ENCODE data around the gene COL13A1.

COL13A1 gene

DNA sequence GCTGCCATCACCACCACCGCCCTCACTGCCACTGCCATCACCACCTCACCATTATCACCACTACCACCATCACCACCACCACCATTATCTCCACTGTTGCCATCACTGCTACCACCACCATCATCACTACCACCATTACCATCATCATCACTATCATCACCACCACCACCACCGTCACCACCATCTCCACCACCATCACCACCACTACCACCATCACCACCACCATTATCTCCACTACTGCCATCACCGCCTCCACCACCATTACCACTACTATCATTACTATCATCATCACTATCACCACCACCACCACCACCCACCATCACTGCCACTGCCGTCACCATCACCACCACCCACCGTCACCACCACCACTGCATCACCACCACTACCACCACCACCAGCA, 9.9 kb upstream of the COL13A1 start:
- no peak for DNase-seq (ENCODE audit: low read depth)

DNA sequence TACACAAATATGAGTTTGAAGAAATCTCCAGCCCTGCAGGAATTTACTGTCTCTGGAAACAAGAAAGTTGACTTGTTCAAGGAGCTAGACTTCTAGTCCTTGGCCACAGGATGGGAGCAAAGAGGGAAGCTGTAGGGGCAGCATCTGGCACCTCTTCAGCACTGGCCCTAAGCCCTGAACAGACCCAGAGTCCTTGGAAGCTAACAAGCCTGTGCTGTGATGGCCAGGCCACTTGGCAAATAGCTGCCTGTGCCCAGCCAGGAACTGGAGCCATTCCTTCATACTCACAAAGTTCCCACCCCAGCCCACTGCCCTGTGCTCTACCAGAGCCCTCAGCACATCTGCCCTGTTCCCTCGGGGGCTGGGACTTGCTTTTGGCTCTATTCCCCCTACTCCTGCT, 9.4 kb upstream of the COL13A1 start:
- no peak for DNase-seq (ENCODE audit: low read depth)

DNA sequence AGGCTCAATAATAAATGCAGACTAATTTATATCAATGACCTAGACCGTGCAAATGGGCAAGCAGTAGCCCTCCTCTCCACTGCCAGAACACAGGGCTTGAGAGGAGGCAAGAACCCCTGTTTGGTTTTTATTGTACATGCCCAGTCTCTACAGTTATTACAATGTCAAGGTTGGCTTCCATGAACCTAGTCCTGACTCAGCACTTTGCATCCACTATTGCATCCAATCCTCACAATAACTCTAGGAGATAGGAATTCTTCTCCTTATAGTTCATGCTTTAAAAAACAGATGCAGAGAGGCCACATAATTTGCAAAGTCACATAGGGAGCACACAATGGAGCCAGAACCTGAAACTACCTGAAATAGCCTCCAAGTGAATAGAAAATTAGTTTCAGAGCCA, 7.0 kb upstream of the COL13A1 start:
- DNase-seq (ENCODE audit: low read depth), result no peak

DNA sequence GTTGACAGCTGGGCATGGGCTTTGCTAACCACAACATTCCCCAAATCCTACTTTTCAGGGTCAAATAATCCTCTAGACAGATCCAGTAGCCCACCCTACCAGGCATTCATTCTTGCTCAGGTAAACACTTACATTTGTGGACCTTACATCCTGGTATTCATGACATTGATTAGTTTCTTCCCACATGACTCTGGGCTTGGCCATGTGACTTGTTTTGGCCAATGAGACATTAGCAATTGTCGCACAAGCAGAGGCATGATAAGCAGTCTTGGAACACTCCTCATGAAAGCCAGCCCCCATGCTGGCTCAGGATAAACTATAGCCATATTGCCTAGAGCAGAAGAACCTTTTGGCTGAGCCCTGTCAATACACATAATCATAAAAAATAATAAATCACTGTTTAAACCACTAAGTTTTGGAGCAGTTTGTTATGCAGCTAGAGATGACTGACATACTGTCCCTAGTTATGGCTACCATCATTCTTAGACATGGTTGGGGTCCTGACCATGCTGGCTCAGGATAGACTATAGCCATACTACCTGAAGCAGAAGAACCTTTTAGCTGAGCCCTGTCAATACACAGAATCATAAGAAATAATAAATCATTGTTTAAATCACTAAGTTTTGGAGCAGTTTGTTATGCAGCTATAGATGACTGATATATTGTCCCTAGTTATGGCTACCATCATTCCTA, 6.3 kb upstream of the COL13A1 start:
- DNase-seq (ENCODE audit: low read depth), result no peak

DNA sequence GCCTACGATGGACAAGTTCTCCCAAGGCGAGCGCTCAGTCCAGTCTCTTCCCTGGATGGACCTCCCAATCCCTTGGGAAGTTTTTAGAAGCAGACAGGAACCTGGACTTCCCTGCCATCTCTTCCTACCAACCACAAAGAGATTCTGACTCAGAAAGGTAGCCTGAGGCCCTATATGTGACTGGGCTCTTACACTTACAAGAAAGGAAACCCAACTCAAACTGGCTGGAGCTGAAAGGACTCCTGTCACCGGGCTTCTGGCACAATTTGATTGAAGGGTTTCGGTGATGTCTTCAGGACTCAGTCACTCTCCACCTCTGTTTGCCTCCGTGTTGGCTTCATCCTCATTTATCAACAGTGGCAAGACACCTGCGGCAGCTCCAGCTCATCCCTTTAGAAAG, 3.7 kb upstream of the COL13A1 start:
- DNase-seq (ENCODE audit: low read depth), result no peak

DNA sequence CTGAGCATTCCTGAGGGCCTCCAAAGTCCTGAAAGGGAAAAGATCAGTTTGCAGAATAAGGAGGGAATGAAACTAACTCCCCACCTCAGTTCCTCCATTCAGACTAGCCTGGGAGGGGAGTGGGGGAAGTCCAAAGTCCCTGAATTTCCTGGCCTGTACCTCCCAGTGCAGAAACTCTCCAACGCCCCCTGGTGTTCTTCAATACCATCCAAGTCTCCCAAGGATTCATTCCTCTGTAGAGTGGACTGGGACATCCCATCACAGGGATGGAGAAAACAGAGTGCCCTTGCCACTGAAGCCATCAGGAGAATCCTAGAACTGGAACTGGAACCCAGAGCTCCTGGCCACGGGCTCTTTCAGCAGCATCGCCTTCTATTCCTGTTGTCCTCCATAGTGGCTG, 1.6 kb upstream of the COL13A1 start:
- DNase-seq (ENCODE audit: low read depth), result no peak

DNA sequence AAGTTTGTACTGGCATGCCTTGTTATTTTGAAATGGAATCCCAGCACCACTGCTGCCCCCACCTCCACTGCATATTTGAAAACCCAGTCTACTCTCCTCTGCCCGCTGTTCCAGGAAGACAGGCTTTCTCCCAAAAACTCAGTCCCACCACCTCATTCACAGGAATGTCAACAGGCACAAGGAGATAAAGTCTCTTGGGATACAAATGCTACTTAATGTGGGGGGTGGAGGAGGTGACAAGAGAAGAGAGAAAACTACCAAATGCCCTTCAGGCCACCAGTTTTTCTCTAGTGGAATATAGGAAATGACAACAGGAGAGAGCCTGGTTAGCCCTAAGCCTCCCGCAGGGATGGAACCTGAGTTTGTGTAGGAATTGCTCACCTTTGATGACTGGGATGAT, 1.0 kb upstream of the COL13A1 start:
- no peak for DNase-seq (ENCODE audit: low read depth)

DNA sequence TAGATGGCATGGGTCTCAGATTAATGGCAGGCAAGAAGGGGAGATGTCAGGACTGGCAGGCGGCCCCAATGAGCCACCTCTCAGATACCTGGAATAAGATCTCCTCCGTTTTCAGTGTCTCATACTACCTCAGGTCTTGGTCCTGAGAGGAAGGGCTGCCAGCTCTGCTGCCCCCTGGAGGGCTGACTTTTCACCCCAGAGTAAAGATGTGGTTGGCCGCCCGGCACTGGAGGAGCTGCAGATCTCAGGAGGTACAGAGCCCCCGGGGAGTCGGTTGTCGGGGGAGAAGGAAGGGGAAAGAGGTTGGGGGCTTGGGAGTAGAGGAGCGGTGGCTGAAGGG, 642 bp upstream of the COL13A1 start:
- peak; percentile 14 for DNase-seq (ENCODE audit: low read depth)

DNA sequence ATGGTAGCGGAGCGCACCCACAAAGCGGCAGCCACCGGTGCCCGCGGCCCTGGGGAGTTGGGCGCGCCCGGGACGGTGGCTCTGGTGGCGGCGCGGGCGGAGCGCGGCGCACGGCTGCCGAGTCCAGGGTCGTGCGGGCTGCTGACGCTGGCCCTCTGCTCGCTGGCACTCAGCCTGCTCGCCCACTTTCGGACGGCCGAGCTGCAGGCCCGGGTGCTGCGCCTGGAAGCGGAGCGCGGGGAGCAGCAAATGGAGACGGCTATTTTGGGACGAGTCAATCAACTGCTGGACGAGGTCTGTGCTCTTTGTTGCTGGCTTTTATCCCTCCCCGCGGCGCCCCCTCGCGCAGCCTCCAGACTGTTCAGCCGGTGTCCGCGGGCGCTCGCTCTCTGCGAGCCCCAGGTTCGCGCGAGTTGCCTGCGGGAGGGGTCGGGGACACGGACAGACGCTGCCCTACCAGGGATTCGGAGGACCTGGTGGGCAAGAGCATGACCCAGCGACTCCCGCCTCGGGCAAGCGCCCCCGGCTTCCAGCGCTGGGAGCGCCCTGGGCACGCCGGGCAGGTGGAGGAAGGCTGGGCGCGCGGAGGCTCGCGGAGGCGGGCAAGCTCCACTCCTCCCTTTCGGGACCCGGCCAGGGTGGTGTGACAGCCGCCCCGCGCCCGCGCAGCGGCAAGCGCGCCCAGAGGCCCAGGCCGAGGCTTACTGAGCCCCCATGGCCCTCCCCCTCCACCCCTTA, 887 bp downstream of the COL13A1 start:
- DNase-seq (ENCODE audit: low read depth), result no peak

DNA sequence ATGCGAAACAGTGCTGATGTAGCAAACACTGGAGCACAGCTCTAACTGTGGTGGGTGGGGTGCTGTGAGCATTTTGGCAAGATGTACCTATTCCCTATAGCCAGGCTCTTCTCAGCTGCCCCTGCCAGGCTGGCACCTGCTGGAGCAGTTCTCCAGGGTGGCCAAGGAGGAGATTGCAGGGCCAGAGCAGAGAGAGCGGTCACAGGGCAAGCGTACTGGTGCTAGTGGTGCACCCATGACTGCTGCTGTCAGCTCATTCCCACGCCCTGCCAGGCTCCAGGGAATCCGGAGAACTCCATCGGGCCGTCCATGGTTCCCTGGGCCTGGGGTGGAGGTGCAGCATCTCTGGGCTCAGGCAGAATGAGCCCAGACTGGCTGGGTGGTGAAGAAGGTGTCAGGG, 2.1 kb downstream of the COL13A1 start:
- no peak for DNase-seq (ENCODE audit: low read depth)

DNA sequence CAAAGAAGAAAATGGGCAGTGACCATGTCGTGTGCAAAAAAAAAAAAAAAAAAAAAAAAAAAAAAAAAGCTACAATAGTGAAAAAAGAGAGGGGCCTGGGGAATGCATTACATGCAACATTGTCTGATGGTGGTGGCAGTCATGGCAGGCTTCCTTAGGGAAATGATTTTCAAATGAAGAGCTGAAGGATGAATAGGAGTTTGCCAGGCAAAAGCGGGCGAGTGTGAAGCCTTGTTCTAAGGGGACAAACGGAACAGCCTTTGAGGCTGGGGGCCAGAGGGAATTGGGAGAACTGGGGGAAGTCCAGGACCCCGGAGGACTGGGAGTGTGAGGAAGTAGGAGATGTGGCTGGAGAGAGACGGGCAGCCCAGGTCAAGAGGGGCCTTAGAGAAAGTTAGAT, 3.1 kb downstream of the COL13A1 start:
- no peak for DNase-seq (ENCODE audit: low read depth)

DNA sequence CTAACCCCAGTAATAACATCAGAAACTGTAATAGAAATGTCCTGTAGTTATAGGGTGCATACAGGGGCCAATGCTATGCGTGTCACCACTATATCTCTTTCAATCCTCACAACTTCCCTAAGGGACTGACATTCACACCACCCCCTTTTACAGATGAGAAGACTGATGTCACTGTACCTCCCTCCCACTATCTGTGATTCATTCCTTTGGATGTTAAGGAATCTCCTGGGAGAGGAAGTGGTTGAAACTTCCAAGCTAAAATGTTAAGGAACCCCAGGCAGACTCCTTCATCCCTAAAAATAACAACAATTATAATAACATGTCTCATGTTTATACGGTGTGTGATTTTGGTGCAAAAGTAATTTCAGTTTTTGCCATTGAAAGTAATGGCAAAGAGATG, 5.4 kb downstream of the COL13A1 start:
- no peak for DNase-seq (ENCODE audit: low read depth)

DNA sequence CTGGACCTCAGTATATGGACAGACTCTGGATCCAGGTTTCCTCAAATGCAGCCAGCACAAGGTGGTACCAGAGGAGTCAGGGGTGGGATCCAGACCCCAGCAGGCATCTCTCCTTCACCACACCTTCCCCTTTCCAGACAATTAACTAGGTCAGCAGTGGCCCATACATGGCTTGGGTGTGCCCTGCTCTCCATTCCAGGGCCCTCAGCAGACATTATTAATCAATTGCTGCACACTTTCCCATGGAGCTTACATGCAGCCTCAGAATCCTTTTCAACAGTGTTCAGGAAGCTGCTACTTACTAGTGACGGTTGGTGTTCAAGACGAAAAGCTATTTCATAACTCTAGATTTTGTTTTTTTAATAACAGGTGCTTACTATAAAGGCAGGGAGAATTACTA, 6.0 kb downstream of the COL13A1 start:
- no peak for DNase-seq (ENCODE audit: low read depth)

DNA sequence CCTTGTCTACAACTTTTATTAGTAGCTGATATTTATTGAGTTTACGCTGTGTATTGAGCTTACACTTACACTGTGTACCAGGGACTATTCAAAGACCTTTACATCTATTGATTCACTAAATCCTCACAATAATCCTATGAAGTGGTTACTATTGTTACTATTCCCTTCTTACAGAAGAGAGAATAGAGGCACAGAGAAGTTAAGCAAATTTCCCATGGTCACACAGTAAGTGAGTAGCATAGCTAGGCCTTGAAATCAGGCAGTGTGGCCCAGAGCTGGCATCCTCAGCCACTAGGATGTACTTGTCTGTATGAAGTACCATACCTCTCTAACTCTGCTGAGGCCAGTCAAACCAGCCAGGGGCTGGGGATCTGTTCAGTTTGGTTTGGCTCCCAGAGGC, 7.6 kb downstream of the COL13A1 start:
- DNase-seq (ENCODE audit: low read depth), result no peak

DNA sequence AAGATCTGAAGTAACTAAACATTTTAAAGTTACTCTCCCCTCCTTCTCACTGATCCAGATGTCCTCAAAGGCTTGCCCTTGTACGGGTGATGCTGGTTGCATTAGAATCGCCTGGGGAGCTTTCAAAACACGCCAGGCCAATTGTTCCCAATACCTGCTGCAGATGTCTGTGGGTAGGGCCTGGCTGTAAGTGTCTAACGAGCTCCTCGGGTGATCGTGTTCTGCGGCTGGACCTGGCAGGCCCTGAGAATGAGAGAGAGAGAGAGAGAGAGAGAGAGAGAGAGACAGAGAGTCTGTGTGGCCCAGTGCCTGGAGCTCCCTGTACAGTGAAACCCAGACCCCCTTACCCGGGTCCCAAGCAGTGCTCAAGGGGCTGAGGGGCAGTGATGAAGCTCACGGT, 8.4 kb downstream of the COL13A1 start:
- no peak for DNase-seq (ENCODE audit: low read depth)

DNA sequence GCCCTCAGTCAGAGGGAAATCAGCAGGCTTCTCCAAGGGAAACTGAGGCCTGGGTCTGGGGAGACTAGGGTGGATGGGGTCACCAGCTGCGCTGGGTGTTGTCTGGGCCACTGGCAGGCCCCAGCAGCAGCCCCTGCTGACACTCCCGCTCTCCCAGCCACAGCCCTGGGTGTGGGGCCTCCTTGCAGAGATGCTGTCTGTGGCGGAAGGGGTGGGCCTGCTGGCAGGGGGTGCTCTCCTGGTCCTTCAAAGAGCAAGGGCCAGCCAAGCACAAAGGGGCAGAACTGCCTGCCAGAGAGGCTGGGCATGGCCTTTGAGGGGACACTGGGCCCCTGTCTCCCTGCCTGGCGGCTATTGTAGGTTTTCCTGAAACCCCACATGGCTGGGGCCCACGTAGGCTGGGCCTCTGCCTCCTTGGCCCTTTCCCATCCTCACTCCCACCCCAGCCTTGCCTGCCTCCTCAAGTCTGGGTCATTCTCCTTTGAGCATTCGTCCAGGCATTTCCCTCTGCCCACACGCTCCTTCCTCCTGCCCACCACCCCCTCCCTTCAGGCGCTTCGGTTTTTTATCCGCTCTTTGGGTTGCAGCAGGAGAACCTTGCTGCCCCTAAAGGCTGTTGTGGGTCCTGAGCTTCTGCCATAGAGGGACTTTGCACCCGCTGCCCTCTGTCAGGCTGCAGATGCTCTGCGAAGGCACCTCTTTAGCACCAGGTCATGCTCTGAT, 9.1 kb downstream of the COL13A1 start:
- no peak for DNase-seq (ENCODE audit: low read depth)

DNA sequence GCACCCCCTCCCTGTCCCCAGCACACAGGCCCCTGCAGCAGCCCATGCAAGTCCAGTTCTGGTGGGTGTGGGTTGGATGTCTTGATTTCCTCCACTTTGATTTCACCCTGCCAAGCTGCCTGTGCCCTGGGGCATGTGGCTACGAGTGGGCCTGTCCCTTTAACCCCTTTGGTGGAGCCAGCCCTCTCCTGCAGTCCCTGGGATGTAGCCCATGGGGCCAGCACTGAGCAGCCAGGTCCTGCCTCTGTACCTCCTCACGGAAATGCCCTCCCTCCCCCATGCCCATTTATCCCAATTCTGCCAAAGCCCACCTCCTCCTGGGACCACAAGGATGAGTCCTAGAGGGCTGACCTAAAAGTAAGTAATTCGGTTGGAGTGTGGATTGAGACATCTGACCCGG, 11.9 kb downstream of the COL13A1 start:
- no peak for DNase-seq (ENCODE audit: low read depth)

DNA sequence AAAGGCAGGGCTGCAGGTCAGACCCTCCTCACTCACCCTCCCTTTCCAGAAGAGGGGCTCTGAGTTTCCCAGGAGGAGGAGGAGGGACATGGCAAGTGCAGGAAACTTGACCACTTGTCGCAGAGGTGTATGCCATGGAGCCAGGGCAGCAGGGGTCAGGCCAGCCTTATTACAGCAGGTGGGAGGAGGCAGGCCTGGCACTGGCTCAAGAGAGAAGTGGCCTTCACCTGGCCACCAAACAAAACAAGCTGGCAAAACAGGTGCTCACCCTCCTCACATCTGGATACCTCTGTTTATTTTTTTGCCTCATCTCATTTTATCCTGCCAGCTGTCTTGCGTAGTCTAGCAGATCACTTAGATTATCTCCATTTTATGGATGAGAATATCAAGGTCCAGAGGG, 12.5 kb downstream of the COL13A1 start:
- no peak for DNase-seq (ENCODE audit: low read depth)

DNA sequence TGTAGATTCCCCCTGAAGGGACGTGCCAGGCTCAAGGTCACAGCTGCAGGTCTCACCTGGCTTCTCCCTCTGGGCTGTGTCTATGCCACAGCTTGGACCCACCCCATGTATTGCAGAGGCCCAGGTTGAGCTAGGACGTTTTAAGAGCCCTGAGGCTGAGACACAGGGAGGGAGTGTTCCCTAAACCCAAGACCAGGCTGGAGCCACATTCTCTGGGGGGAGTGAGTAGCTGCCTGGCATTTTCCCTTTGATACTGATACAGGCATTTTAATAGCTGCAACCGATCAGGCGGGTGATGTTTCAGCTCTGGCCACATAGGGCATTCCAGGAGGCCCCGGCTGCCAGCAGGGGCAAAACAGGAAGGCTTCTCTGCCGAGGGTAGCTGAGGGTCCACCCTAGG, 13.4 kb downstream of the COL13A1 start:
- DNase-seq (ENCODE audit: low read depth), result no peak

DNA sequence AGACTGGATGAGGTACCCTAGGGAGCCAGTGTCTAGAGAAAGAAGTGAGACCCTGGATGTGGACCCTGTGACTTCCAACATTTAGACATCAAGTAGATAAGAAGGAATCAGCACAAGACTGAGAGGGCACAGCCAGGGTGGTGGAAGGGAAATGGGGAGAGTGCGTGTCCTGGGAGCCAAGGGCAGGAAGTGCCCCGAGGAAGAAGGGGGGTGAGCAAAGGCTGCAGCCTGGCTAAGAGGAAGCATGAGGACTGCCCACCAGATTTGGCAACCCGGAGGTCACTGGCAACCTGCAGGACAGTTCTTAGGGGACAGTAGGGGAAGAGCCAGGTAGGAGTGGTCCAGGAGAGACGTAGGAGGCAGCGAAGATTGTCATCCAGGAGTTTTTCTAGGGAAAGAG, 14.8 kb downstream of the COL13A1 start:
- no peak for DNase-seq (ENCODE audit: low read depth)

DNA sequence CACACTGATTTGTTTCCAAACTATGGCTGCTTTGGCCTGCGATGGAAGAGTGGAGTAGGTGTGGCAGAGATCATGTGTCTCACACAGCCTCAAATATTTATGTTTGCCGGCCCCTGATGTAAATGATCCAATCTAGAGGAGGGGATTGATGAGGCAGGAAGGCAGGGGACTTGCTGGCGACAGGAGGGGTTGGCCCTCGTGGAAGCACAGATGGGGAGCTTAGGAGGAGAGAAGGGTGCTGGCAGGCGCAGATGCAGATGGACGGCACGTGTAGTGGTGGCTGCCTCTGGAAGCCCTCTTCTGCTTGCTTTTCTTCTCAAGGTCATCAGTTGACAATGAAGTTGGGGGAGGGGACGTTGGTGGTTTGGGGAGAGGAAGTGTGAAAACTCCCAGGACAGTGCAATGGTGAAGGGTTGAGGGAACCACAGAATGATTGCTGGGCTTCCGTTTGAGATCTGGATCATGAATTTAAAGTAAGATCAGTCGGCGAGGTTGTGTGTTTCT, 15.4 kb downstream of the COL13A1 start:
- no peak for DNase-seq (ENCODE audit: low read depth)

DNA sequence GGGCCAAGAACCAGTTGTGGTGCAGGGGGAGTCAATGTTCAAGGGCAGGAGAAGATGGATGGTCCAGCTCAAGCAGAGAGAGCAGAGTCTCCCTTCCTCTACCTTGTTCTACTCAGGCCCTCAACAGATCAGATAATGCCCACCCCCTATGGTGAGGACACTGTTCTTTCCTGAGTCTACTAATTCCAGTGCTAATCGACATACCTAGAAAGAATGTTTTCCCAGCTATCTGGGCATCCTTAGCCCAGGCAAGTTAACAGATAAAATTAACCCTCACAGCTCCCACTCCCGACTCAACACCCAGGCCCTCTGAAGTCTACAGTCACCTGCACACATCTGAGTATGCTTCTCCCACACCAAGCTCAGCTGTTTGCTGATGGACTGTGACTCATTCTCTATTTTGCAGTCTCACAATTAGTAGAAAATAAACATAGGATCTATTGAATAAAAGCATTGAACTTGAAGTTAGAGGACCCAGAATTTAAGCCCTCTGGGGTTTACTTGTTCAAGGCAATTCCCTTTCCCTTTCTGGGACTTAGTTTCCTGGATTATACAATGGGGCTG, 17.1 kb downstream of the COL13A1 start:
- DNase-seq (ENCODE audit: low read depth), result no peak
